ENCODE results near the gene TMPRSS3.
A peak's percentile ranks its signal among the peaks of the same experiment; 100 is the strongest.

Gene TMPRSS3

DNA sequence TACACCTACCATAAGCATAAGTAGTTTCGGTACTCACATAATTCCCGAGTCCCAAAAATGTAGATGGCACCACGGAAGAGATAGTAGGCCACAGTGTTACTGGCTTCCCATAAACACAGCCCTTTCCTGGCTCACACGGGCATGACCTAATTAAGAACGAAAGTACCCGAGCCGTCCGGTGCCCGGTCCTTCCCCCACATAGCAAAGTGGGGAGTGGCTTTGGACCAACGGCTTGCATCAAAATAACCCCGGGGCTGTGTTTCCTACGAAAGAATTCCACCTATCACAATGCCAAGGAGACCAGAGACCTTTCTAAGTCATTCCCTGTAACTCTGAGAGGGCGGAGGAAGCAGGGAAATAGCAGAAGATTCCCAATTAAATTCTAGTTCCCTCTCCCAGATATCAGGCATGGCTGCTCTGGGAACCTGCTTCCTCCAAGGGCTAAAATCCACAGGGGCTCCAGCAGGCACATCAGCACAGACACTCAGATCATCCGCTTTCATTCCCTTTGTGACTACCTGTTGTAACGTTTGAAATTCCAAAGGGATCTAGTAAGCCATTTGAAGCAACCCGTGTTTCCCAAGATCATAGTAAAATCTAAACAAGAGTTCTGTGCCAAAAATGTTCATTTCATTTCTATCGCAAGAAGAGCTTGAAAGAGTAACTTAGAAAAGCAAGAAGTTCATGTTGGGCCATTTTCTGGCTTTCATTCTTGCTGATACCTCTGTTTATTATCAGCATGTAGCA lies at the start of gene TMPRSS3:
TMPRSS3 (minus strand) TSS at position 148 of the 747 bp plus-strand sequence. CDS start 635 bp downstream, outside the sequence.
- DNase-seq, result no peak

DNA sequence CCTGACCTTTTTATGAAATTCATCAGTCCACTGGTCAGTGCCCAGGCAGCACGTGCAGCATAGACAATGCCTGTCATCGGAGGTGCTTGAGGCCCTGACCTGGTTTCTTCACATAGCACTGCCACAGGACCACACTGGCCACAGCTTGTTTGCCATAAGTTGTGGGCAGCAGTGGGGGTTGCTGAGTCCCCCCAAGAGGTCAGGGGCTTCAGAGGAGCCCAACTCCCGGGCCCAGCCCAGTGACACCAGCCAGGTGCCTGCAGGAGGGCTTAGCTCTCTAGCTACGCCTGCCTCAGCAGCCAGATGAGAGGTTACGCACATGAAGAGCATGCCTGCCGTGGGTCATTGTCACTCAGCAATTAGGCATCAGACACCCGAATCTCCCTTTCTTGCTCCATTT lies 49.5 kb upstream of the TMPRSS3 start:
- peak; percentile 4 for DNase-seq

DNA sequence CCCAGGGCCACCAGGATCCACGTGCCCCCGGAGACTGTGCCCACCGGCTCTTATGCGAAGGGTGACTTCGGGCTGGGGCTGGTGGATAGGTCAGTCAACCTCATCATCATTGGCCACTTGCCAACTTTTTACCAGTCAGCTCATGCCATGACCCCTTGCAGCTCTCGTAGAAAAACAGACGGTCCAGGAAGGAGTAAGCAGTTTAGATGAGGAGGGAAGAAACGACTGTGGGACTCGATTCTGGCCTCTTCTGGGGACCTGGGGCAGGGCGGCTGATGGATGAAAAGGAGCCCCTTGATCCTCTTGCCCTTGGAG lies 48.9 kb upstream of the TMPRSS3 start:
- peak; percentile 2 for DNase-seq

DNA sequence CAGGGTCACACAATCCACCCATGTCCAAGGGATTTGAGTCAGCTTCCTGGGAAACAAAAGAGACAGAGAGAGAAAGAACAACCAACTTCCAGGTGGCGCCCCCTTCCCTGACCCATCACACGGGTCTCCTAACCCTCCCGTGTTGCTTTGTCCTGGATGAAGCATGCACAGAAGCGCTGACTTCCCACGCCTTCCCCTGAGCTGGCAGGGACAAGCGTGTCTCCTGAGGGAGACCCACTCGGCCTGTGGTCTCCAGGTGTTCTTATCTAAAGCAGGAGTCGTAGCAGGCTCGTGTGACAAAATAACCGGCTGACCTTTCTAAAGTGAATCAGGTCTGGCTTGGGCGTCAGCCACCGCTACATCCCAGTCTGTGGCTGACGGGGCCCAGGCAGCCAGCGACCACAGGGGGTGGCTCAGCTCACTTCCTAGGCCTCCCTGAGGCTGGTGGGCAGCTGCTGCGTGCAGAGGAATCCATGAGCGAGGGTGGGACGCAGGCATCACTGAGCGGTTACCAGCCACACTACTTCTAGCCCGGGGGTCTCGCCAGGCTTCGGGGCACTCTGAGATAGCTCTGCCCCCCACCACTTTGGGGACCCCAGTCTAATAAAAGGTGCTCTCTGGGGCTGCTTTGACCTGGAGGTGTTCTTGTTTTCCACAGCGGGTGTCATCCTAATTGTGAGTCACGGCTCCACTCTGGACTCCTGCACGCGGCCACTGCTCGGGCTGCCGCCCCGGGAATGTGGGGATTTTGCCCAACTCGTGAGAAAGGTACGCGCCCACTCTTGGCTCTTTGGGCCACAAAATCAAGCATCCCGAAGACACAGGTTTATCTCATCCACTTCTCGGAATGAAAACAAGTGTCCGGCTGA lies 48.3 kb upstream of the TMPRSS3 start:
- DNase-seq, result peak; percentile 3

GRCh38 chr21:42443181-42443785 lies 47.4 kb upstream of the TMPRSS3 start:
- DNase-seq, result peak; percentile 2

DNA sequence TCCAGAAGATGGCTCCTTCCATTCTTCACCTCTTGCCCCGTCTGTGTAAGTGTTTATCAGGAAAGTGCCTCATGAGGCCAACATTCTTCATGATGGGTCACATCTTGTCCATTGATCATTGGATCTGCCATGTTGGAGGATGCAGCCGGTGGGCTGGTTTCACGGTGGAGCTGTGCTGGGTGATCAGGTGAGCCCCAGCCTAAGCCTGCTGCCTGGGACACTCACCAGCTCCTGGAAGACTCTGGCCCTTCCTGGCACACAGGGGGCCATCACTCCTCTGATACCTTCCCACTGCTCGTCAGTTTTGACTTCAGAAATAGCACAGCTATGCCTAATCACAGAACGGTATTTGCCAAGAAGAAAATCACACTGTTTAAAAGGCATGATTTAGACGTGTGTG lies 46.1 kb upstream of the TMPRSS3 start:
- DNase-seq, result peak; percentile 2

DNA sequence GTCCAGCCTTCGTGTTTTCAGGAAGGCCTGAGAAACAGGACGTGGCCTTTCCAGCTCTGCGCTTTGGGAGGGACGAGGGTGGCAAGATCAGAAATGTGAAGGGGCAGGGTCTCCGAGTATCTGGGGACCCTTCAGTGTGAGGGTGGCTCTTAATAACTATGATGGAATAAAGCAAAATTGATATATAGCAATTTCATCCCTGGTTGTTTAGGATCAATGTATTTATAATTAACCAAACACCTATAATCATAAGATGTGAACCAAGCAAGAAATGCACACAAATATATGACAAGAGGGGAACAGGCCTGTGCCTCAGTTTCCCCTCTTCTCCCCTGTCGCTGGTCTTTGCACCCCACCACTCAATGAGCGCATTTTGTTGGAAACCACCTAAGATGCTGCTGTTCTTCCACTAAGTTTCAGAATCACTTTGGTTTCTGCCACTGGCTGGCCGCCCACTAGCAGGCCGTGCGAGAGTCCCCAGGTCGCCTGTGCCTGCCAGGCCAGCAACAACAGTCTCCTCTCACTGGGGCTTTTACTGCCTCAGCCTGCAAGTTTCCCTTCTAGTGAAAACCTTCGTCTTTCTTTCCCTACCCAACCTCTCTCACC lies 44.4 kb upstream of the TMPRSS3 start:
- DNase-seq, result peak; percentile 2

DNA sequence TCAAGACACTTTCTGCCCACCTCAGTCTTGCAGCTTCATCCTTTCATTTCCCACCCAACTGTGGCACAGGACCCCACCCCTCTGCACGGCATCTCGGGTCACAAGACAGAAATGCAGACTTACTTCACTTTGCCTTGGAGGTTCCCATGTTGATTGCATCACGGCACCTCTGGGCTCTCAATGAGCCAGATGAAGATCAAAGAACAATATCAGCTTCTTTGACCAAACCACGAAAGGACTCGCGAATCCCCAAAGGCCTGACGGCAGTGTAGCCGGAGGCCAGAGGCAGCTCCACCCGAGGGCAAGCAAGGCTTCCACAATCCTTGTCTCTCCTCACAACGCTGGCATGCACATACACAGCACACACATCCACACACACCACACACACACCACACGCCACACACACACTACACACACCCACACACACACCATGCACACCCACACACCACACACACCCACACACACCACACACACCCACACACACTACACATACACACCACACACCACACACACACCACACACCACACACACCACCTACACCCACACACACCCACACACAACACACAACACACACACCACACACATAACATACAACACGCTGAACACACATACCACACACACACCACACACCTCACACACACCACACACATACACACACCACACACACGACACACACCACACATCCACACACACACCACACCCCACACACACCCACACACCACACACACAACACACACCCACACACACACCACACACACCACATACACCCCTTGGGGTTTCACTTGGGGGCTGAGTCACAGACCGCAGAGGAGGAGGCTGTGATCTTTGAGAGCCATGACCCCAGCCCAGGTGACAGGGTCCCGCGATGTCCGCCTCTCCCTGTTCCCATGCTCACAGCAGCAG lies 43.7 kb upstream of the TMPRSS3 start:
- DNase-seq, result peak; percentile 40

GRCh38 chr21:42438316-42439205 lies 42.7 kb upstream of the TMPRSS3 start:
- DNase-seq, result peak; percentile 3

DNA sequence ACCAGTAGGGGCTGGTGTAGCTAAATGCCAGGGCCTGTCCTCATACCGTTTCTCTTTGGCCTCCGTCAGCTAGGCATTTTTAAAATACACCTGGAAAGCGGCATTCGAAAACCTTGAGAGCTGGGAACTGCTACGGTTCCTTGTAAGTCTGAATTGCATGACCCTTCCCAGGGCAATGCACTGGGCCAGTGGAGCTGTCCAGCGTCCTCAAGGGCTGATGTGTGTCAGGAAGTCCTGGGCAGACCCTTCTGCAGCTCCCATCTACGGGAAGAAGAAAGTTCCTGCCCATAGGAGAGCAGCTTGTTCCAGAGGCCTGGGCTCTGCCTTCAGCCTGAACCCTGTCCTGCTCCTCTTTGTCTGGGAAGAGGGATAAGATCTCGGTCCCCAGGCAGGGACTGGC lies 41.9 kb upstream of the TMPRSS3 start:
- peak; percentile 2 for DNase-seq

GRCh38 chr21:42436914-42437313 lies 41.1 kb upstream of the TMPRSS3 start:
- no peak for DNase-seq

- no peak for DNase-seq
Measured at GRCh38 chr21:42435833-42436232, 40.0 kb upstream of the TMPRSS3 start.

- no peak for DNase-seq
Measured at GRCh38 chr21:42435401-42435800, 39.5 kb upstream of the TMPRSS3 start.

DNA sequence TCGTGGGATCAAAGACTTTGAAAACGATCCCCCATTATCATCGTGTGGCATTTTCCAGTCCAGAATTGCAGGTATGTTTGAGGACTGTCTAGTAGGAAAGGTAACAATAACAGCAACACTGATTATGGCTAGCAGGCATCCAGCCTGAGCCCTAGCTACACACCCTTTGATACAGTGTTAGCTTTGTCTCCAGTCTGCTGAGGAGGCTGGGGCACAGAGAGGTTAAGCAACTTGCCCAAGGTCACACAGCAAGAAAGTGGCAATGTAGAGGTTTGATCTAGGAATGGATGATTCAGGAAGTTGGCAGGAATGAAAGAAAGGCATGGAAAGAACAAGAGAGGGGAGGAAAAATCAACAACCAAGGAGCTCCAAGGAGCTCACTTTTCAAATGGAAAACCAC lies 39.0 kb upstream of the TMPRSS3 start:
- DNase-seq, result no peak

DNA sequence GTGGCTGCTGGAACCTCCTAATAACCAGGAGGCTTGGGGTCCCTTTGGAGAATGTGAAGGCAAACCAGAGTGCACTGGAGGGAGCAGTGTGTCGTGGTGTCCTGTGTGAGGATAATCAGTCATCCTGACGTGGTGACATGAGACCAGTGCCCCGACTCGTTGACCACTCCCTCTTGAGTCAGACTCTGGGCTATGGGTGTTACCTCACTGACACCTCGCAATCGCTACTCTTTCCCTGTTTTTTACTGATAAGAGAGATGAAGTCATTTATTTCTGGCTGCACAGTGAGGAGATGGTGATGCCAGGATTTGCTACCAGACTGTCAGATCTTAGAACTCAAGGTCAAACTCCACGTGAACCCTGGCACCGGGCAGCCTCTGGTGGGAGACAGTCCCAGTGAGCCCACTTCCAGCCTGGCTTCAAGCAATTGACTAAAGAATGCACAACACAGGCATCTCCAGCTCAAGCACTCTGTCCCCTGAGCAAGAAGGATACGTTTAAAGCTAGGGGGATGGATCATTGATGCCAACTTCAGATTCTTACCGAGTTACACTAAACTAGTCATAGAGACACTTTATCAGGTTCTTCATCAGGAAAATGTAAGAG lies 38.2 kb upstream of the TMPRSS3 start:
- DNase-seq, result no peak

DNA sequence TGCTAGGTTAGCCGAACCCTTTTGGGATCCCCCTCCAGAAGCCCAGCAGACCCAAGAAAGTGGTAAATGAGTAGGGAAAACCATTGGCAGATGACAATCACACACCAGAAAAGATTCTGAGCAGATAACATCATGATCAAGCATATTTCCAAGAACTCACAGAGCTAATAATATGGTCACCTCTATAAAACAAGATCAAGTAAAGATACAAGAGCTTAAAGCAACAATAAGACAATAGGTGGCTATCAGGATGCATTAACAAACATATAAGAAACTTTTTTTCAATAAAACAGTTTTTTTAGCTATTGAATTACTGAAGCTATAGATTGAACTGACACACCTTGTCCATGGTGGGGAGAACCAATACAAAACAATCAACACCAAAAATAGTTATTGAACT lies 36.8 kb upstream of the TMPRSS3 start:
- DNase-seq, result no peak

GRCh38 chr21:42431196-42431595 lies 35.3 kb upstream of the TMPRSS3 start:
- no peak for DNase-seq

DNA sequence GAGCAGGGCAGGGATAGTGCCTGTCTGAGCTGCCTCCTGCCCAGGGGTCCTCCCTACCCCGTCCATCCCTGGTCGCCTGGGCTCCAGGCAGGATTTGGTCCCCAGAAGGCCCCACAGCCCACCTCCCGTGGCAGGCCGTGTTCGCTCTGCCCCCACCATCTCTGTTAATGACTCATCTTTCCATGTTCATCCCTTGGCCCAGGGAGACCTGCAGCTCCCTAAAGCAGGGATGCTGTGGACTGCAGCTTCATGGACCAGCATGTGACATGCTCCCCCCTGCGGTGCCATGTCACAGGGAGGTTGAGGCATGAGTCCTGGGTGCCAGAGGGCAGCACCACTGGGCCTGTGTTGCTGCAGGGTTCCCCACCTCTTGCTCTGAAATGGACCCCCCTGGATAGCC lies 34.7 kb upstream of the TMPRSS3 start:
- no peak for DNase-seq

DNA sequence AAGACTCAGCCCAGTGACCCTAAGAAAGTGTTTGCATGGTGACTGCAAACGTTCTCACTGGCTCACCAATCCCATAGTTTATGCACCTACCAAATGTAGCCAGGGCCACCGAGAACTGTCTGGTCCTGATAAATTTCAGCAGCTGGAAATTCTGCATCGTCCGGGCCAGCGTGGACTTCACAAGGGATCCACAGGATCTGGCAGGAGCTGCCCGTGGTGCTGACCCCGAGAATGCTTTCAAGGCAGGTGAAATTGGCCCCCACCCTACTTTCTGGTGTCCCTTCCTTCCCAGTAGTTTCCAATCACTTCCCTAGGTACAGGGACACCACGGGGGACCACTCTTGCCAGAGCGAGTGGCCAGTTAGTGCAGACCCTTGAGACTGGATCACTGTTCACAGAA lies 34.0 kb upstream of the TMPRSS3 start:
- DNase-seq, result no peak

DNA sequence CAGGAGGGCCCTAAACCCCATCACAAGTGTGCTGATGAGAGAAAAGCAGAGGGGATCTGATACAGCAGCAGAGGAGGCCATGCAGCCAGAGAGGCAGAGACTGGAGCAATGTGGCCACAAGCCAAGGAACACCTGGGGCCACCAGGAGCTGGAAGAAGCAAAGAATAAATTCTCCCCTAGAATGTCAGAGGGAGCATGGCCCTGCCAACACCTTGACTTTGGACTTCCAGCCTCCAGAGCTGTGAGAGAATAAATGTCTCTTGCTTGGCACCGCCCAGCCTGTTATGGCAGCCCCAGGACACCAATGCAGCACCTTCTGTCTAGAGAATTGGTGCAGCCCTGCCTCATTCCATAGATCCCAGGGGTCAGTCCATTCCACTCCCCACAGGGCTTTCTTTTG lies 33.2 kb upstream of the TMPRSS3 start:
- no peak for DNase-seq

Data from CD4-positive, alpha-beta T cell treated with Interleukin-17A for 4 hours (primary cell).